H1 (cell line): ENCODE data around the gene AMIGO2. TPM values are rescaled to one million over a fixed set of nuclear protein-coding genes. Genes with fewer than 3 reads are reported as not detected.

Source experiments
- CTCF ChIA-PET: fragments of 300-600 bp; sonication (Branson Sonifier 250); formaldehyde crosslinking; loops from one replicate; lab custom pipeline; 2021; ENCODE audit not compliant: partially characterized antibody; lab: Charles Lee
- POLR2A ChIA-PET: fragments of 300-600 bp; sonication (Branson Sonifier 250); formaldehyde crosslinking; loops from one replicate; lab custom pipeline; 2021; ENCODE audit warnings: inconsistent platforms; ENCODE audit not compliant: partially characterized antibody; lab: Charles Lee
- DNase-seq, 2 experiments: peaks; one replicate each; pipeline versions ENCODE4 v3.0.0 to v3.0.0-alpha.2; 2010 to 2022; ENCODE audit warnings: low spot score in 2 of 2, low read depth in 1 of 2, mixed read lengths in 1 of 2
- FAIRE-seq: peaks from 2 replicates; lab custom pipeline; 2011; peaks lifted over from hg19 to GRCh38; lab: Jason Lieb, UNC
- H2AFZ ChIP-seq: 2 replicates; pipeline ENCODE4 v1.8.1; 2012; ENCODE audit warnings: low read length, inconsistent platforms
- H2AK5ac ChIP-seq: 2 replicates; pipeline ENCODE4 v1.6.1; 2013; ENCODE audit warnings: low read depth, low read length
- H2BK120ac ChIP-seq: replicated peaks from 2 replicates; pipeline ENCODE3; 2013; ENCODE audit warnings: low read depth, low read length, inconsistent platforms
- H2BK12ac ChIP-seq: 2 replicates; pipeline ENCODE4 v1.6.1; 2013; ENCODE audit warnings: low read depth, low read length
- H2BK15ac ChIP-seq: 2 replicates; pipeline ENCODE4 v1.6.1; 2013; ENCODE audit warnings: low read length
- H2BK20ac ChIP-seq: 2 replicates; pipeline ENCODE4 v1.6.1; 2013; ENCODE audit warnings: low read length
- H2BK5ac ChIP-seq: 2 replicates; pipeline ENCODE4 v1.6.1; 2013; ENCODE audit warnings: low read depth, low read length
- H3K14ac ChIP-seq: 2 replicates; pipeline ENCODE4 v1.6.1; 2013; ENCODE audit warnings: inconsistent platforms; ENCODE audit not compliant: insufficient read length
- H3K18ac ChIP-seq: 2 replicates; pipeline ENCODE4 v1.6.1; 2013; ENCODE audit warnings: low read length; ENCODE audit errors: extremely low read depth
- H3K23ac ChIP-seq: 2 replicates; pipeline ENCODE4 v1.6.1; 2013; ENCODE audit warnings: inconsistent platforms; ENCODE audit not compliant: insufficient read length
- H3K23me2 ChIP-seq: 2 replicates; pipeline ENCODE4 v1.6.1; 2013; ENCODE audit warnings: low read depth, low read length
- H3K27ac ChIP-seq: 2 replicates; pipeline ENCODE4 v1.6.1; 2011; ENCODE audit warnings: low read depth, low read length, inconsistent platforms
- H3K27me3 ChIP-seq, 4 experiments: replicated peaks in 1 of 4; 1 replicate in 1 of 4; 2 replicates in 3 of 4; pipeline versions ENCODE4 v1.6.1 to v1.8.1; 2011 to 2013; ENCODE audit warnings: low read length in 3 of 4, mild to moderate bottlenecking in 3 of 4, inconsistent platforms in 2 of 4, mixed read lengths in 2 of 4, moderate library complexity in 1 of 4; ENCODE audit not compliant: control insufficient read depth in 3 of 4, insufficient read depth in 3 of 4; ENCODE audit errors: extremely low read depth in 1 of 4
- H3K36me3 ChIP-seq, 4 experiments: 2 replicates each; pipeline versions ENCODE4 v1.6.1 to v1.8.1; 2011 to 2013; ENCODE audit warnings: mild to moderate bottlenecking in 4 of 4, low read length in 3 of 4, moderate library complexity in 2 of 4, control low read depth in 1 of 4, inconsistent platforms in 1 of 4; ENCODE audit not compliant: insufficient read depth in 4 of 4, control insufficient read depth in 2 of 4
- H3K4ac ChIP-seq: replicated peaks from 2 replicates; pipeline ENCODE3; 2013; ENCODE audit warnings: low read length, low read depth, mixed read lengths, inconsistent platforms; ENCODE audit not compliant: insufficient read length
- H3K4me1 ChIP-seq, 4 experiments: replicated peaks in 1 of 4; 1 replicate in 1 of 4; 2 replicates in 3 of 4; pipeline versions ENCODE4 v1.6.1 to v1.8.1; 2011 to 2013; ENCODE audit warnings: low read length in 3 of 4, inconsistent platforms in 2 of 4, mixed read lengths in 1 of 4; ENCODE audit not compliant: insufficient read depth in 4 of 4, control insufficient read depth in 3 of 4
- H3K4me2 ChIP-seq, 2 experiments: 2 replicates each; pipeline versions ENCODE4 v1.6.1 to v1.8.1; 2011 to 2013; ENCODE audit warnings: low read depth in 2 of 2, low read length in 2 of 2, control low read depth in 1 of 2, inconsistent platforms in 1 of 2, mild to moderate bottlenecking in 1 of 2; ENCODE audit not compliant: insufficient read depth in 1 of 2
- H3K4me3 ChIP-seq, 4 experiments: fragments of 200-600, 300-600 bp in 1 of 4; sonication (generic), shearing (Covaris generic), sonication (Bioruptor Twin) in 1 of 4; 2 replicates each; pipeline versions ENCODE4 v1.5.1 to v1.8.1; 2011 to 2016; ENCODE audit warnings: low read length in 4 of 4, low read depth in 3 of 4, control low read depth in 2 of 4, inconsistent platforms in 2 of 4, mild to moderate bottlenecking in 2 of 4, mixed read lengths in 1 of 4, moderate library complexity in 1 of 4; ENCODE audit not compliant: insufficient read depth in 2 of 4; ENCODE audit errors: extremely low read depth in 1 of 4
- H3K56ac ChIP-seq: replicated peaks from 2 replicates; pipeline ENCODE3; 2013; ENCODE audit warnings: low read depth, mild to moderate bottlenecking, mixed read lengths, low read length, inconsistent platforms; ENCODE audit not compliant: insufficient read length
- H3K79me1 ChIP-seq: 2 replicates; pipeline ENCODE4 v1.6.1; 2013; ENCODE audit warnings: low read depth, low read length, control low read depth
- H3K79me2 ChIP-seq, 2 experiments: 2 replicates each; pipeline versions ENCODE4 v1.6.1 to v1.8.1; 2012 to 2013; ENCODE audit warnings: low read length in 2 of 2, mild to moderate bottlenecking in 2 of 2, inconsistent platforms in 1 of 2; ENCODE audit not compliant: insufficient read depth in 2 of 2, control insufficient read depth in 1 of 2
- H3K9ac ChIP-seq, 4 experiments: replicated peaks in 1 of 4; 1 replicate in 1 of 4; 2 replicates in 3 of 4; pipeline versions ENCODE4 v1.6.1 to v1.8.1; 2011 to 2013; ENCODE audit warnings: low read depth in 3 of 4, low read length in 3 of 4, control low read depth in 2 of 4, mild to moderate bottlenecking in 2 of 4, moderate library complexity in 2 of 4, inconsistent platforms in 1 of 4; ENCODE audit errors: extremely low read depth in 1 of 4
- H3K9me3 ChIP-seq, 2 experiments: 2 replicates each; pipeline versions ENCODE4 v1.6.1 to v1.8.1; 2012 to 2013; ENCODE audit warnings: mild to moderate bottlenecking in 2 of 2, moderate library complexity in 2 of 2, control low read depth in 1 of 2, inconsistent platforms in 1 of 2, low read depth in 1 of 2, low read length in 1 of 2, mixed read lengths in 1 of 2; ENCODE audit not compliant: insufficient read depth in 2 of 2
- H4K20me1 ChIP-seq, 2 experiments: replicated peaks in 1 of 2; 2 replicates each; pipeline versions ENCODE3 to v1.8.1; 2011 to 2013; ENCODE audit warnings: inconsistent platforms in 2 of 2, low read length in 2 of 2, mild to moderate bottlenecking in 1 of 2; ENCODE audit not compliant: insufficient read depth in 2 of 2, control insufficient read depth in 1 of 2
- H4K5ac ChIP-seq: 2 replicates; pipeline ENCODE4 v1.6.1; 2013; ENCODE audit warnings: low read length, low read depth, mixed read lengths, inconsistent platforms; ENCODE audit not compliant: insufficient read length
- H4K8ac ChIP-seq: 2 replicates; pipeline ENCODE4 v1.8.0; 2013; ENCODE audit warnings: mild to moderate bottlenecking, moderate library complexity, low read length, inconsistent platforms; ENCODE audit not compliant: insufficient read depth; ENCODE audit errors: extremely low read depth
- H4K91ac ChIP-seq: replicated peaks from 2 replicates; pipeline ENCODE3; 2013; ENCODE audit warnings: low read length, mixed read lengths, inconsistent platforms; ENCODE audit not compliant: insufficient read length
- BRCA1 ChIP-seq: IDR thresholded peaks from 2 replicates; pipeline ENCODE4 v1.6.1; 2012; ENCODE audit warnings: low read depth, low read length, improper control_type of control experiment
- WGBS, 2 experiments: shearing (Covaris generic) in 1 of 2; methylation state at CpG; one replicate each; pipeline versions ENCODE4 v1.1.6 to v1.1.7; 2013 to 2015; ENCODE audit warnings: low lambda C conversion rate in 2 of 2, mixed read lengths in 2 of 2, inconsistent platforms in 1 of 2, low coverage in 1 of 2, missing lambda C conversion rate in 1 of 2; ENCODE audit not compliant: insufficient replicate concordance in 2 of 2, insufficient coverage in 1 of 2, insufficient read length in 1 of 2; ENCODE audit errors: extremely low coverage in 1 of 2, missing lambda C conversion rate in 1 of 2; 5-methylcytosine and 5-hydroxymethylcytosine counted together
- polyA plus RNA-seq, 7 experiments: library from polyadenylated mRNA; depleted of rRNA in 3 of 7; stranded (reverse) in 5 of 7; unstranded in 2 of 7; fragments of >200 nt in 5 of 7; fragments of 200-250 nt in 2 of 7; gene quantifications; 1 replicate in 5 of 7; 2 replicates in 1 of 7; 4 replicates in 1 of 7; pipeline versions ENCODE4 v1.2.1 to v1.2.3, GENCODE V29; 2011 to 2013; ENCODE audit warnings: missing spikeins in 2 of 7, mixed read lengths in 2 of 7
- total RNA-seq: library from RNA; stranded (reverse); fragmentation: NEBNext Ultra II Directional; extraction: Animal tissue kit (Norgen Biotek cat#: 25700); gene quantifications from 2 replicates; pipeline ENCODE4 v1.2.1, GENCODE V29; 2021
- TF ChIP-seq, protein P1 (sequence below): IDR thresholded peaks from 2 replicates; pipeline ENCODE4 v1.6.1; 2012; ENCODE audit warnings: inconsistent platforms

AMIGO2 gene
- total and polyA plus RNA-seq, 2 of the 8 experiments (the other 6 are each of a cell fraction or from before 2014, with no cell fraction given), result 1.7 to 3.3 TPM

DNA sequence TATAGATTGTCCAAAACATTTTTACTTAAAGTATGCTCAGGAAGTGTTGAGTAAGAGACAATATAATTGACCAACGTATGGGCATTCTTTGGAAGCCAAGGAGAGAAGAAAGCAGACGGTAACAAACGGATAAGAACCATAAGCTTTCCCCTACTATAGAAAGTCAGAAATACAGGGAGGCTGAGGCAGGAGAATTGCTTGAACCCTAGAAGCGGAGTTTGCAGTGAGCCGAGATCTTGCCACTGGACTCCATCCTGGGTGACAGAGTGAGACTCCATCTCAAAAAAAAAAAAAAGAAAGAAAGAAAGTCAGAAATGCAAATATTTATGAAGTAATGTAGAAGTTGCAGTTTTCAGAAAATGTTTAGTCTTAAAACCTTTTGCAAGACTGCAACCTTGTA, 51.6 kb downstream of the AMIGO2 start:
- TF ChIP-seq, protein P1, sequence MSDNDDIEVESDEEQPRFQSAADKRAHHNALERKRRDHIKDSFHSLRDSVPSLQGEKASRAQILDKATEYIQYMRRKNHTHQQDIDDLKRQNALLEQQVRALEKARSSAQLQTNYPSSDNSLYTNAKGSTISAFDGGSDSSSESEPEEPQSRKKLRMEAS, result no peak
- TF ChIP-seq BRCA1, result no peak
- CTCF ChIA-PET, result no interaction called here
- POLR2A ChIA-PET, result no interaction called here
- DNase-seq (no peak), FAIRE-seq (no peak)
- H3K4me1 ChIP-seq, result peaks cover 0 to 5% (median 1%) of the 10 kb centered on the region in 4 experiments; a peak in 1 of 7 replicates
- no peaks in the 10 kb centered on the region for H3K79me1 ChIP-seq
- H3K9ac ChIP-seq, result no peak overlapping the region
- no peak overlapping the region for H3K4ac ChIP-seq
- H4K5ac ChIP-seq, result no peak overlapping the region
- H2BK12ac ChIP-seq, result no peak overlapping the region
- 91% methylated on average over 5 of the region's 5 CpGs; no CpG with 5 or more reads in 1 of the 2 experiments for WGBS, 2 experiments
- no peaks in the 10 kb centered on the region for H3K79me2 ChIP-seq
- H3K27ac ChIP-seq, result no peak overlapping the region
- H3K4me3 ChIP-seq, result no peak overlapping the region
- no peak overlapping the region for H2BK120ac ChIP-seq
- H2BK5ac ChIP-seq, result no peak overlapping the region
- no peak overlapping the region for H3K18ac ChIP-seq
- no peak overlapping the region for H3K14ac ChIP-seq
- H4K8ac ChIP-seq, result no peak overlapping the region
- no peak overlapping the region for H3K23ac ChIP-seq
- no peak overlapping the region for H3K4me2 ChIP-seq
- no peaks in the 10 kb centered on the region for H3K36me3 ChIP-seq
- H2BK15ac ChIP-seq, result no peak overlapping the region
- peaks cover 0 to 1% (median 0%) of the 10 kb centered on the region in 4 experiments; a peak in 2 of 7 replicates for H3K27me3 ChIP-seq
- no peaks in the 10 kb centered on the region for H4K20me1 ChIP-seq
- no peak overlapping the region for H2BK20ac ChIP-seq
- no peak overlapping the region for H2AK5ac ChIP-seq
- no peak overlapping the region for H3K56ac ChIP-seq
- no peak overlapping the region for H4K91ac ChIP-seq
- no peak overlapping the region for H2AFZ ChIP-seq
- no peaks in the 10 kb centered on the region; the same call in 1 of the 2 replicates for H3K23me2 ChIP-seq
- no peaks in the 10 kb centered on the region for H3K9me3 ChIP-seq

Other genes starting within 250 kb of the AMIGO2 start
- 4.7 and 4.9 TPM in 2 replicates for gene PCED1B, start 338 bp downstream of the AMIGO2 start, total RNA-seq
- gene PCED1B, start 338 bp downstream of the AMIGO2 start, polyA plus RNA-seq (2011; rRNA removed), result 5.4 and 6.2 TPM in 2 replicates